K562 (cell line): ENCODE measurements around the gene HLCS. TPM values are rescaled to one million over a fixed set of nuclear protein-coding genes. Genes with fewer than 3 reads are reported as not detected.

Experiments
- ATAC-seq: fragments of 200-7000 bp; cut with Tn5 transposase; 3 replicates; pipeline ENCODE4 v1.9.1; 2020; ENCODE audit warnings: moderate library complexity
- BruUV-seq: library from RNA; stranded (reverse); fragments of 400-500 nt; replicated peaks from 2 replicates; lab custom pipeline; 2021; lab: Mats Ljungman, UMichigan
- CTCF ChIA-PET: fragments of 300-600 bp; formaldehyde crosslinking; extraction: SDS; loops from one replicate; lab custom pipeline; 2021; ENCODE audit warnings: low intra/inter-chr PET ratio; lab: Yijun Ruan, JAX
- POLR2A ChIA-PET: fragments of 300-600, 350-650 bp; sonication (Branson Sonifier 250); formaldehyde crosslinking; extraction: SDS; loops from one replicate; lab custom pipeline; 2021; ENCODE audit warnings: antibody characterized with exemption, inconsistent platforms; lab: Yijun Ruan, JAX
- DNase-seq, 4 experiments: peaks; one replicate each; pipeline versions ENCODE4 v3.0.0 to v3.0.0-alpha.2; 2011 to 2018; ENCODE audit warnings: low spot score in 3 of 4, mixed read lengths in 3 of 4; ENCODE audit errors: extremely low read depth in 1 of 4
- FAIRE-seq: peaks from 2 replicates; lab custom pipeline; 2011; peaks lifted over from hg19 to GRCh38; lab: Jason Lieb, UNC
- H2AFZ ChIP-seq: 2 replicates; pipeline ENCODE4 v1.6.0; 2011; ENCODE audit warnings: low read depth, low read length, control low read depth, inconsistent platforms
- H3K27ac ChIP-seq: fragments of 200-600 bp; 3 replicates; pipeline ENCODE4 v1.8.0; 2011; ENCODE audit warnings: low read depth, mild to moderate bottlenecking, control low read depth, inconsistent platforms, low read length, moderate library complexity, mixed read lengths; ENCODE audit errors: extremely low read depth
- H3K27me3 ChIP-seq, 2 experiments: fragments of 300-600 bp in 1 of 2; 2 replicates in 1 of 2; 3 replicates in 1 of 2; pipeline versions ENCODE4 v1.6.0 to v1.8.0; 2011; ENCODE audit warnings: inconsistent platforms in 2 of 2, low read length in 2 of 2, mild to moderate bottlenecking in 1 of 2, mixed read lengths in 1 of 2, moderate library complexity in 1 of 2; ENCODE audit not compliant: control insufficient read depth in 2 of 2, insufficient read depth in 2 of 2
- H3K36me3 ChIP-seq: fragments of 300-600 bp; 3 replicates; pipeline ENCODE4 v1.8.0; 2011; ENCODE audit warnings: mild to moderate bottlenecking, low read length, inconsistent platforms; ENCODE audit not compliant: control insufficient read depth, insufficient read depth
- H3K4me1 ChIP-seq, 2 experiments: fragments of 200-600 bp in 1 of 2; replicated peaks in 1 of 2; 2 replicates in 1 of 2; 3 replicates in 1 of 2; pipeline versions ENCODE4 v1.5.1 to v1.8.0; 2011; ENCODE audit warnings: inconsistent platforms in 2 of 2, low read length in 2 of 2, mild to moderate bottlenecking in 1 of 2, mixed read lengths in 1 of 2, moderate library complexity in 1 of 2; ENCODE audit not compliant: control insufficient read depth in 2 of 2, insufficient read depth in 2 of 2
- H3K4me2 ChIP-seq: 2 replicates; pipeline ENCODE4 v1.6.1; 2011; ENCODE audit warnings: low read length, control low read depth, inconsistent platforms, mixed read lengths; ENCODE audit not compliant: insufficient read depth
- H3K4me3 ChIP-seq: fragments of 200-600 bp; sonication (generic), shearing (Covaris generic); 2 replicates; pipeline ENCODE4 v1.5.1; 2016; ENCODE audit warnings: control low read depth, inconsistent platforms
- H3K79me2 ChIP-seq: fragments of 200-600 bp; 3 replicates; pipeline ENCODE4 v1.8.0; 2011; ENCODE audit warnings: low read length, inconsistent platforms; ENCODE audit not compliant: control insufficient read depth, insufficient read depth
- H3K9ac ChIP-seq, 2 experiments: 2 replicates each; pipeline versions ENCODE4 v1.6.0 to v1.6.1; 2011; ENCODE audit warnings: low read depth in 2 of 2, low read length in 2 of 2, control low read depth in 1 of 2, inconsistent platforms in 1 of 2, mild to moderate bottlenecking in 1 of 2, mixed read lengths in 1 of 2; ENCODE audit not compliant: insufficient read depth in 1 of 2
- H3K9me1 ChIP-seq: one replicate; pipeline ENCODE4 v1.6.0; 2011; ENCODE audit warnings: inconsistent platforms, mild to moderate bottlenecking, low read length, moderate library complexity; ENCODE audit not compliant: control insufficient read depth, insufficient read depth
- H3K9me3 ChIP-seq: replicated peaks from 2 replicates; pipeline ENCODE4 v1.5.1; 2011; ENCODE audit warnings: low read depth, low read length, inconsistent platforms; ENCODE audit not compliant: control insufficient read depth, insufficient read depth
- H4K20me1 ChIP-seq: replicated peaks from 2 replicates; pipeline ENCODE4 v1.6.1; 2011; ENCODE audit warnings: low read length, inconsistent platforms, mixed read lengths; ENCODE audit not compliant: control insufficient read depth, insufficient read depth
- ADNP ChIP-seq: fragments of 200-800 bp; sonication (Bioruptor generic); IDR thresholded peaks from 2 replicates; pipeline ENCODE4 v1.6.1; 2016; ENCODE audit warnings: missing genetic modification characterization, missing compliant biosample characterization
- BCOR ChIP-seq: fragments of 450-650 bp; IDR thresholded peaks from 2 replicates; pipeline ENCODE4 v1.6.1; 2016
- CHD1 ChIP-seq: fragments of 200-600 bp; sonication (generic); IDR thresholded peaks from one replicate; pipeline ENCODE4 v1.6.1; 2012; ENCODE audit warnings: mild to moderate bottlenecking, moderate library complexity, low read length, inconsistent platforms
- ESRRA ChIP-seq: fragments of 450-650 bp; IDR thresholded peaks from 2 replicates; pipeline ENCODE4 v1.6.1; 2014; ENCODE audit warnings: low read depth, mild to moderate bottlenecking, moderate library complexity, borderline replicate concordance
- HMG20A ChIP-seq: fragments of 450-650 bp; formaldehyde crosslinking; conservative IDR thresholded peaks from 2 replicates; pipeline ENCODE4 v1.4.0; 2020; ENCODE audit warnings: mild to moderate bottlenecking, mixed read lengths
- RB1 ChIP-seq: fragments of 450-650 bp; IDR thresholded peaks from 2 replicates; pipeline ENCODE4 v1.6.1; 2017; ENCODE audit warnings: low read depth, mild to moderate bottlenecking
- RBM25 ChIP-seq: fragments of 200-400 bp; formaldehyde crosslinking; IDR thresholded peaks from 2 replicates; pipeline ENCODE4 v1.6.1; 2018; ENCODE audit warnings: low read length, low read depth, moderate library complexity; ENCODE audit not compliant: severe bottlenecking
- WGBS: fragments of 100-300 bp; shearing (Covaris generic); methylation state at CpG from one replicate; pipeline ENCODE4 v1.1.6; 2016; ENCODE audit warnings: low coverage, mixed read lengths; ENCODE audit not compliant: insufficient coverage; ENCODE audit errors: missing lambda C conversion rate; 5-methylcytosine and 5-hydroxymethylcytosine counted together
- in situ Hi-C: fragments of 300-500 bp; cut with MboI; formaldehyde crosslinking; loops from 4 replicates; pipeline ENCODE4 v1.15.0; 2018; ENCODE audit warnings: inconsistent platforms, mixed read lengths
- intact Hi-C: fragments of 100-400 bp; cut with micrococcal nuclease; formaldehyde crosslinking; loops from 2 replicates; pipeline ENCODE4 v1.14.2; 2022
- polyA plus RNA-seq, 8 experiments: library from polyadenylated mRNA; depleted of rRNA in 4 of 8; stranded (reverse) in 5 of 8; unstranded in 3 of 8; fragments of >200 nt; fragmentation: Nextera tagmentation in 2 of 8; fragmentation: Illumina TruSeq in 1 of 8; extraction: Ambion mirVana in 2 of 8; extraction: Trizol in 1 of 8; gene quantifications; 2 replicates each; pipeline versions ENCODE4 v1.2.1 to v1.2.3, GENCODE V29; 2011 to 2014; ENCODE audit warnings: inconsistent platforms in 1 of 8, missing spikeins in 1 of 8
- total RNA-seq, 7 experiments: library from RNA; depleted of rRNA in 6 of 7; stranded (reverse); fragments of >200 nt in 6 of 7; fragmentation: Illumina TruSeq in 2 of 7; extraction: Trizol in 2 of 7; gene quantifications; 2 replicates each; pipeline versions ENCODE4 v1.2.1 to v1.2.3, GENCODE V29; 2011 to 2021; ENCODE audit warnings: low replicate concordance in 1 of 7
- TF ChIP-seq, protein P1 (sequence below): IDR thresholded peaks from 2 replicates; pipeline ENCODE4 v1.6.1; 2014; ENCODE audit warnings: antibody characterized with exemption
- TF ChIP-seq, protein P2 (sequence below): sonication (generic); formaldehyde crosslinking; IDR thresholded peaks from 2 replicates; pipeline ENCODE4 v1.8.0; 2022; ENCODE audit warnings: mild to moderate bottlenecking, missing genetic modification reagents, borderline replicate concordance

The HLCS gene
- total and polyA plus RNA-seq, 9 of the 15 experiments (the other 6 are each of a cell fraction or from before 2014, with no cell fraction given) = 3.0 to 21.5 (median 17.1) TPM

DNA sequence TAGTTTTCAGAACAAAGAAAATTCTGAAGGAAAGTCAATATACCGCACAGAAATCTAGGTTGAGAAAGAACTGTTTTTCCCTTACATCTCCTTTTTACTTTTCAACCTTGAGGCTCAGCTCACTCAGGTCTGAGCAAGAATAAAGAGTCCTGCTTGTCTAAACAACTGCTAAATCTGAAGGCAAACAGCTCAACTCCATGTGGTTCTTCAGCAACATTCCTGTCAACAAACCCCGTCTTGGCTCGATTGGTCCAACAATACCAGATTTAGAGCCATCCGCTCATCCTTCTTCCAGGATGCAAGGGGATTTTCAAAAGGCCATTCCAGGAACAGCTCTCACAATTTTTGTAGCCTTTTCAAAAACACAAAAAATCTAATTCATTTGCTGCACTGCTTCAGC, 119.8 kb downstream of the HLCS start (continued):
- TF ChIP-seq, protein P1, sequence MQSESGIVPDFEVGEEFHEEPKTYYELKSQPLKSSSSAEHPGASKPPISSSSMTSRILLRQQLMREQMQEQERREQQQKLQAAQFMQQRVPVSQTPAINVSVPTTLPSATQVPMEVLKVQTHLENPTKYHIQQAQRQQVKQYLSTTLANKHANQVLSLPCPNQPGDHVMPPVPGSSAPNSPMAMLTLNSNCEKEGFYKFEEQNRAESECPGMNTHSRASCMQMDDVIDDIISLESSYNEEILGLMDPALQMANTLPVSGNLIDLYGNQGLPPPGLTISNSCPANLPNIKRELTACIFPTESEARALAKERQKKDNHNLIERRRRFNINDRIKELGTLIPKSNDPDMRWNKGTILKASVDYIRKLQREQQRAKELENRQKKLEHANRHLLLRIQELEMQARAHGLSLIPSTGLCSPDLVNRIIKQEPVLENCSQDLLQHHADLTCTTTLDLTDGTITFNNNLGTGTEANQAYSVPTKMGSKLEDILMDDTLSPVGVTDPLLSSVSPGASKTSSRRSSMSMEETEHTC = no peak
- no peak for TF ChIP-seq HMG20A (CRISPR knock-in tag)

DNA sequence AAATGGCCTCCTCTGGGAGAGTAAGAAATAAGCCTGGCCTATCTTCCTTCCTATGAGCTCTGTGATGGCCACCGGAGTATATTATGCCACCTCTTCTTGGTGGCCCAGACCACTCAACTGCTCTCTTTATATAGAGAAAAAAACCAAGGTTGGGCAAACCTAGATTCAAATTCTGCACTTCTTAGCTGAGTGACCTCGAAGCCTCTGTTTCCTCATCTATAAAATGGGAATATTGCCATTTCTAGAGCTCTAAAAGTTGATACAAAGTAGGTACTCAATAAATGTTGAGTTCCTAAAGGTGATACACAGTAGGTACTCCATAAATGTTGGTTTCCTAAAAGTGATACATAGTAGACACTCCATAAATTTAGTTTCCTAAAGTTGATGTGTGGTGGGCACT, 120.7 kb downstream of the HLCS start:
- H4K20me1 ChIP-seq = no peaks in the 10 kb centered on the region; the same call in 1 of the 2 replicates
- H2AFZ ChIP-seq = no peak overlapping the region
- WGBS = 63% methylated on average over 2 of the region's 2 CpGs
- H3K4me3 ChIP-seq = no peak overlapping the region
- FAIRE-seq (no peak), ATAC-seq (no peak), DNase-seq (no peak)
- no peak overlapping the region for H3K27ac ChIP-seq
- no peak overlapping the region for H3K9ac ChIP-seq
- H3K9me1 ChIP-seq = no peaks in the 10 kb centered on the region
- ChIA-PET CTCF (no interaction called here), POLR2A (interaction anchor here (1.4 kb wide), 1 partner anchor 13 kb away, joined by 4 read pairs; no protein-coding TSS in a partner anchor)
- in situ Hi-C loops (no loop called here), intact Hi-C loops (no loop called here)
- TF ChIP-seq ADNP = peak; percentile 51; the same call in 1 of the 2 replicates
- TF ChIP-seq CHD1 = no peak
- TF ChIP-seq RBM25 = peak; percentile 48
- peak; percentile 43; the same call in 1 of the 2 replicates for TF ChIP-seq BCOR
- peak; percentile 57 for TF ChIP-seq ESRRA
- TF ChIP-seq RB1 = no peak
- TF ChIP-seq, protein P2, sequence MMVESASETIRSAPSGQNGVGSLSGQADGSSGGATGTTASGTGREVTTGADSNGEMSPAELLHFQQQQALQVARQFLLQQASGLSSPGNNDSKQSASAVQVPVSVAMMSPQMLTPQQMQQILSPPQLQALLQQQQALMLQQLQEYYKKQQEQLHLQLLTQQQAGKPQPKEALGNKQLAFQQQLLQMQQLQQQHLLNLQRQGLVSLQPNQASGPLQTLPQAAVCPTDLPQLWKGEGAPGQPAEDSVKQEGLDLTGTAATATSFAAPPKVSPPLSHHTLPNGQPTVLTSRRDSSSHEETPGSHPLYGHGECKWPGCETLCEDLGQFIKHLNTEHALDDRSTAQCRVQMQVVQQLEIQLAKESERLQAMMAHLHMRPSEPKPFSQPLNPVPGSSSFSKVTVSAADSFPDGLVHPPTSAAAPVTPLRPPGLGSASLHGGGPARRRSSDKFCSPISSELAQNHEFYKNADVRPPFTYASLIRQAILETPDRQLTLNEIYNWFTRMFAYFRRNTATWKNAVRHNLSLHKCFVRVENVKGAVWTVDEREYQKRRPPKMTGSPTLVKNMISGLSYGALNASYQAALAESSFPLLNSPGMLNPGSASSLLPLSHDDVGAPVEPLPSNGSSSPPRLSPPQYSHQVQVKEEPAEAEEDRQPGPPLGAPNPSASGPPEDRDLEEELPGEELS (CRISPR knock-in tag) = no peak
- no peaks in the 10 kb centered on the region for H3K79me2 ChIP-seq
- H3K4me1 ChIP-seq = no peaks in the 10 kb centered on the region
- H3K4me2 ChIP-seq = no peak overlapping the region
- no TSS peak for BruUV-seq
- H3K9me3 ChIP-seq = no peaks in the 10 kb centered on the region
- H3K27me3 ChIP-seq = no peaks in the 10 kb centered on the region; a peak in 1 of 5 replicates
- no peaks in the 10 kb centered on the region for H3K36me3 ChIP-seq
